Activated CD4-positive, alpha-beta T cell treated with anti-CD3 and anti-CD28 coated beads, Interleukin-2, amount 50 U/mL, for 24 hours (primary cell): ENCODE results near the gene PTPRC.

Experiments used
- DNase-seq, 2 donors: peaks; one replicate each; pipeline ENCODE4 v3.0.0-alpha.2; 2020; ENCODE audit warnings: low read depth in 1 of 2, low spot score in 1 of 2

Gene PTPRC

GRCh38 chr1:198669771-198670170 lies 30.9 kb downstream of the PTPRC start:
- DNase-seq = no peak

- no peak for DNase-seq
Observed at GRCh38 chr1:198671136-198671535, 32.3 kb downstream of the PTPRC start.

- DNase-seq = no peak
Observed at GRCh38 chr1:198672124-198672523, 33.3 kb downstream of the PTPRC start.

DNA sequence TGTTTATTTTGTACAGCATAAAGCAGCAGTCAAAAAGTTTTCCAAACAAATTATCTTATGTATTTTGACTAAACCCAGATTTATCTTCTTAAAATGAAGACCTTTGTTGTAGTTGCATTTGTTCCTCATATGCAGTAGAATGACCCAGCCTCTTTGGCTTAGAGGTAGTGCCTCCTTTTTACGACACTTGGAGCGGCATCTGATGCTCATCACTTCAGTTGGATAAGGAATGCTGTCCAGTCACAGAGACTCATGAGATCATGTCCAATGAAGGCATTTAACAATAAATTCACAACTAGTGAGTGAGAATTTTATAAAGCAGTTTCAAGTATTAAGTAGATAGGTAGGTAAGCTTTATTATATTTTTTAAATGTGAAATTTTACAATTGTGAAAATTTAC lies 35.2 kb downstream of the PTPRC start:
- DNase-seq = no peak

GRCh38 chr1:198676253-198676652 lies 37.4 kb downstream of the PTPRC start:
- DNase-seq = no peak

GRCh38 chr1:198677027-198677426 lies 38.2 kb downstream of the PTPRC start:
- DNase-seq = no peak

DNA sequence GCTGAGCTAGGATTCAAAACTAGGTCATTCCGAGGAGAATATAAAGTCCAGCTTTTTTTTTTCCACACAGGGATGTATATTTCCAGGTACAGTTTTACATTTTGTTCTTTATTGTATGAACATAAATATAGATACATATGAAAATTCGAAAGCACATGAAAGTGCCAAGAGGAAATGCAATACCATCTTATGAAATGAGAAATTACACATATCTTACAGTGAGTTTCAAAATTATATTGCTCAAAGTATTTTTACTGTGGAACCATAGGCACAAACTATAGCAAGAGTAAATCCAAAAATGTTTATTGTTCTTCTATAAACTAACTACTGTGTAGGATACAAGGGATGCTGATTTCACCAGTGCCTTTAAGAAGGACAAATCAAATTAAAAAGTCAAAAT lies 39.0 kb downstream of the PTPRC start:
- DNase-seq = no peak

DNA sequence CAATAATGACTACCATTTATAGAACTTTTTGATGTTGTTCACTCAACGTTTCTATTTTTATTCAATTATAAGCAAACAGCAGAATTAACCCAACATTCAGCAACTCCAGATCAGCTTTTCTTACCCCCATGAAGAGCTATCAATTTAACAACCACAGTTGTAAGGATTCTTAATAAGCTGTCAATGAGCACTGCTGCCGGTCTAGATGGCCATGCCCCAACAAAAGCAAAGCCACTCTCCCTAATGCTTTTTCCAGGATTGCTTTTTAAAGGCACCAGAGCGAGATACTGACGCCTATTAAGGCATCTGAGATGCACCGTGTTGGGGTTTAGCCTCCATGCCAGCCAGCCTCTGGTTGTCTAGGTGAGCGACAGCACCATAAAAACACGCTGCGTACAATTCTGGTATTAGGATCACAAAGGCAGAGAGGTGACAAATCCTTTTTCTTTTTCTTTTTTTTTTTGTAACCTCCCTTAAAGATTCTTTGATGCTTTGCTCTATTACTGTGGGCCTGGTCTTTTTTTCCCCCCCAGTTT lies 39.5 kb downstream of the PTPRC start:
- no peak for DNase-seq

GRCh38 chr1:198678901-198679329 lies 40.1 kb downstream of the PTPRC start:
- DNase-seq = no peak

DNA sequence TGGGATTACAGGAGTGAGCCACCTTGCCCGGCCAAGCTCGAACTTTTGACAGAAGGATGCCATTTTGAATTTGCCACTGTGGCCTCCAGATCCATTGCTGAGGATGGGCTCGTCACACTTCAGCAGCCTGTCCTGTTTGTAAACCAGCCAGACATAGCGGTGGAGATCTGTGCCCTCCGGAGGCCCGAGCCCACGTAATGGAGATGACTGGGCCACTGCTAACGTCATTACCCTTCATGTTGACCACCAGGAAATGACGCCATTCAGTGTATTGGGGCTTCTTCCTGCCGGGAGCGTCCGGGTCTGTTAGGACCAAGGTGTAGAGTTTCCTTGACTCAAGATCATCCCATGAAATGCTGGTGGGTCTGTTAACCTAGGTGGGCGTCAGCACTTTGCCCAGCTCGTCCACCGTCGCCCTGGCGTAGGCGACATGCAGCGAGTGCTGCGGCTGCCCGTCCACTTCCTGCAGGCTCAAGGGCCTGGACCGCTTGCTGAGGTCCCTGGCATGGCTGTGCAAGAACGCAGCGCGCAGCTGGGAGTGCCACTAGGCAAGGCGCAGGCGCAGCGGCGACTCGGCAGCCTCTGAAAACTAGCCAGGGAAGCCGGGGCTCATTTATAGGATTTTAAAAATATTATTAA lies 40.8 kb downstream of the PTPRC start:
- no peak for DNase-seq

GRCh38 chr1:198680174-198680875 lies 41.5 kb downstream of the PTPRC start:
- no peak for DNase-seq

- DNase-seq = no peak
Observed at GRCh38 chr1:198681252-198681651, 42.4 kb downstream of the PTPRC start.

DNA sequence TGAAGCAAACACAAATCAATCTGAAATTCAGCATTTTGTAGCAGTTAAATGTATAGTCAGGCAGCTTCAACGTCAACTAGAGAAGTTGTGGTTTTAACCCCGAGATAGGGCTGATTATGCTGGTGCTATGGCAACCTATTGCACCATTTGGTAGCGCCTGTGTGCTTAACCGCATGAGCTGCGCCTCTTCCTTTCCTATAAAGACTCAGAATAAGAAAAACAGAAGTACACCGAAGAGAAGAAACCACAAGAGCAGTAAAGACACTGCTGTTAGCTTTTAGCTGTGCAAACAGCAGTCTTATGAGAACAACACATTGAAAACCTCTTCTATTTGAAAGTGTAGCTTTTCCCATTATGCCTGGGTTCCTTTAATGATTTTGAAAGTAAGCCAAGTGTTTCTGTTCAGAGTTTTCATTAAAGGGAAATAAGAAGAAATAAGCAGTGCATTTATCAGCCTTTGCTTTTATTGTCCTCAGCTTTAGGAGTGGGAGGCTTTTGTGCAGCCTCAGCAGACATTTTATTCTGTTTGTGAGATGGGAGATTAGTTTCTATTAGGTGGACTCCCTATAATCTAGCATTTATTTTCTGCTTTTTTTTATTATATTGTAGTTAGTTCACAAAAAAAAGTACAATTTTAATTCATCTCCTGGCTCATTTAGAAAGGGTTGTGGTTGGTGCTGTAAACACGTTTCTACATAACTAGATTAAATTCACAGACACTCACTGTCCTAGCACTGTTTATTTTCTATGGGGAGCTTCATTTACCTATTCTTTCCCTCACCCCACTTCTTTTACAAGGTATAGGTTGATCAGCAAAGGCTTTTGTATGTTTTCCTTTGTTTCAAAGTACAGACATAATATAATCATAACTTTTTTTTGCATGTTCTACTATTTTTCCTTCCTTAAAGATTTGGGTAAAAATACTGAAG lies 43.3 kb downstream of the PTPRC start:
- peak in 1 of 2 donors; percentile 83 for DNase-seq

DNA sequence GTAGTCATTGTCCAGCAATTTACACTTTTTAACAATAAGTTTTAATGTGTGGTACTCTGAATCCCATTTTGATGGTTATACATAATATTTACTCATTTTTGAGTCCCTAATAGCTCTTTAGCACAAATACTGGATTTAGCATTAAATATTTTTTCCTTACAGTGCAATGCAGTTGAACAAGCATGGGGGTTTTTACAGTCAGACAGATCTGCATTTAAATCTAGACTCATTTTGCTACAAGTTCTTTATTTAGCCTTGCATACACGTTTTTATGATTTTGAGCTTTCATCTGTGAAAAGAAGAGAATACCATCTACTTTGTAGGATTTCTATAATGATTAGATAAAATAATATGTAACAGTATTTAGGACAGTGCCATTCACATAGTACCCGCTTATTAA lies 44.0 kb downstream of the PTPRC start:
- DNase-seq = no peak

DNA sequence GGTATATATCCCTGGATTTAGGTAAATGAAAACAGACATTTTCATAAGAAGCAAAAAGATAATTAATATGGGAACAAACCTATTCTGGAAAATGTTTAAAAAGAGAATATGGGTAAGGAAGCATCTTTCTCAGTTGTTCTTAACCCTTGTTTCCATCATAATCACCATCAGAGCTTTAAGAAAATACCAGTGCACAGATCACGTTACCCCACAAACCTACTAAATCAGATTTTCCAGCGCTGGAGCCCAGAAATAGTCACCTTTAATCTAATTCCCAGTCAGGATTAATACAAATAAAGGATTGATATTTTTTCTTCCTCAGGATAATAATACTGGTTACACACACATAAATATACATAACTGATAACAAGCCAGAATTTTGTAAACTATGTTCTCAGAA lies 44.6 kb downstream of the PTPRC start:
- no peak for DNase-seq

DNA sequence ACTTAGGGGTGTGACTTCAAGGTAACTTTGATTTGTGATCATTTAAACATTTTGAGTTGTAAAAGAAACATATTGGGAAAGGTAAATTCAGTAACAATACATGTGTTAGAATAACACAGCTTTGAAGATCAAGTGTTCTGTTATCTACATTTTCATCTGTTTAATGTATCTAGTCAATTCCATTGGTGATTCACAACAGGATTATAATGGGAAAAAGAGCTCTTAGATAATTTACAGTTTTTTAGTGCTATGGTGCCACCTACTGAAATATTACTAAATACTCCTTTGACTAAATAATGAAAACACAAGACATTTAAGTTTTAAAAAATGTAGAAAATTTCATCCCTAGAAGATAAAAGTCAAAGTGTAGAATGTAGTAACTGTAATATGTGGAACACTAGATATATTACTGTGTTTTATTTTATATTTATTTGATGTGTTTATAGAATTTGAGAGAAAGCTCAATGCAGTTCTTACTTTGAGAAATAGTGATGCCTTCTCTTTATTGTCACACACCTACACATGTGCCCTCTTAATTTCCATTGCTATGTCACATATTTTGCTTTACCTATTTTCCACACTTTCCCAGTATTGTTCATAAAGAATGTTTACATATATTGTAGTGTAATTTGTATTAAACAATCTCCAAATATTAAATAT lies 47.4 kb downstream of the PTPRC start:
- no peak for DNase-seq

DNA sequence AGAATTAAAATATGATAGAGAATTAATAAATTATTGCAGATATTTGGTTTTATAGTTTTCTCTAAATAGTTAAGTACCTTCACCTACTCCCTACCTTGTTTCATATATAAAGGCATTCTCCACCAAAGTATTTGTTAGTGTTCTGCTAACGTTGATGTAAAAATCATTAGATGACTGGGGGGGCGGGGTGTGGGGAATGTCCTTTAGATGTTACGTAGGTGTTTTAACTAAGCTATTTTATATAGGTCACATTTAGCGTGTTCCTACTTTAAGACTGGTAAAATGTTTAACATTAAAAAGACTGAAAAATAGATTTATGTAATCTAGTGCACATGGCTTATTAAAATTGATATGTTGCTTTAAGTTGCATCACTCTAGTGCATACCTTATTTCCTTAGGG lies 48.6 kb downstream of the PTPRC start:
- DNase-seq = no peak

DNA sequence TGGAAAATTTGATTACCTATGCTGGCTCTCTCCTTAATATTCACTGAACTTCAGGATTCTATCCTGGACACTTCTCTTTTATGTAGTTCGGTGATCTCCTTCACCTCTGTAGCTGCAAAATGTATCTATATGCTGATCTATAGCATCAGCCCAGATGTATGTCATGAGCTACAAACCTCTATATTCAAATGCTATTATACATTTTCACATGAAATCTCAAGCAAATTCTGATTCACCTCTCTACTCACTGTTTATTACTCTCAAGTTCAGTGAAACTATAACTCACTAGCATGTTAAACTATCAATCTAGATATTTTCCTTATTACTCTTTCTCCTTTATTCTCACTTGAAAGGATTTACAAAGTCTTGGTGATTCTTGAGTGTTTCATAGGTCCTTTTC lies 52.2 kb downstream of the PTPRC start:
- no peak for DNase-seq

DNA sequence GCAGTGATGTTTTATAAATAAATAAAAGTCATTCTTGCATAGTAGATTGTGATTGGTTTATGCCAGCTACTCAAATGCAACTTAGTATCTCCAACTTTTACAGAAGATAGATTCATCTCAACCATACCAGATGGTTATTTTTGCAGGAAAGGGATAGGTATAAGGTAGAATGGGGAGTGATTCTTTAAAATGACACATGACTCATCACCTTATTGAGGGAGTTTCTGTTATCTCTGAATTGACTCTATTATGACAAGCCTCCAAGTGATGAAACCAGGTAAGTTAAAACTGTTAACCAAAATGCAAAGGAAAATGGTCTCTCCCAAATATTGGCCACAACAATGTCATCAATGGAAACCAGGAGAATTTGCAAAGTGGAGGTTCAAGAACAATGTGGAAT lies 54.5 kb downstream of the PTPRC start:
- DNase-seq = no peak

DNA sequence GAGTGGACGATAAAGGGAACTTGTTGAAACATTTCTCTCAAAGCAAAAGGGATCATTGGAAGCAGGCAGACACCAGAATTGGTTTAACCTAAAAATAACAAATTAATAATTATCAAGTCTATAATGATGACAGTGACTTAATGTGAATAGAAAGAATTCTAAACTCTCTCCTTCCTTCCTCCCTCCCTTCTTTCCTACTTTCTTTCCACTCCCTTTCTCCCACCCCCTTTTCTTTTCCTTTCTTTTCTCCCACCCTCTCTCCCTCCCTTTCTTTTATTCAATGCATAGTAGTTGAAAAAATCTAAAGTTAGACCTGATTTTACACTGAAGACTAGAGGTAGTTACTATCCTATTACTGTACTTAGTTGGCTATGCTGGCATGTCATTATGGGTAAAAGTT lies 55.7 kb downstream of the PTPRC start:
- no peak for DNase-seq

GRCh38 chr1:198696211-198696610 lies 57.4 kb downstream of the PTPRC start:
- DNase-seq = no peak
